ENCODE measurements around the gene CDH4.

Gene CDH4

DNA sequence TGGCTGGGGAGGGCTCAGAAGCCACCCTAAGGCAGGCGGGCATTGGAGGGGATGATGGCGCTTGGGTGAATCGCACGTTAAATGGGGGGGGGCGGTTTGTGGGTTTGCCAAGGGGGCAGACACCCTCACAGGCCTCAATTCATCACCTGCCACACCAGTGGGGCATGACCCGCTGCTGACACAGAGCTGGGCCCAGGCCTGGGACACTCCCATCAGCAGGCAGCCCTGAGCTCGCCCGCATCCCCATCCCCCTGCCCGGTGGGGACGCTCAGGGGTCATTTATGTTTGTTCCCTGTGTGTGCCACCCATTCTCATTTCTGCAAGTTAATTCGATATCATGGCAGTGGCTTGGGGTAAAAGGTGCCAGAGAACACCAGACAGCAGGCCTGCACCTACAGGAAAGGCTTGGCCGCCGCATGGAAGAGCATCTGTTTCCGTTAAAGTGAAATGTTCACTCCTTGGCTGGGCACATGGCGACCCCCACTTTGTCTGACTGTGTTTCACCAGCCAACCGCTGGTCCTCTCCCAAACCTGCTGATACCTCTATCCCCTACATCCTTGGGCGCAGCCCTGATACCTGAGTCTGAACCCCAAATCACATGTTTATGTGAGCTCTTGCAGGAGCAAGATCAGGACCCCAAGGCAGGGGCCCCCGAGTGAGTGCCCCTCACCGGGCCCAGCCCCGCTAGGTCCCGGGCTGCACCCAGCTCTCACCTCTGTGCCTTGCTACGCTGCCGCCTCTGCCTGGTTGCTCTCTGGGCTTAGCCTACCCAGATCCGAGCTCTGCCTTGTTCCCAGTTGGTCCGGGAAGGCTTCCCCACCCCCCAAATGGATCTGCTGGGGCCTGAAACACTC is 564.8 kb downstream of the CDH4 start:
- no peak for DNase-seq

DNA sequence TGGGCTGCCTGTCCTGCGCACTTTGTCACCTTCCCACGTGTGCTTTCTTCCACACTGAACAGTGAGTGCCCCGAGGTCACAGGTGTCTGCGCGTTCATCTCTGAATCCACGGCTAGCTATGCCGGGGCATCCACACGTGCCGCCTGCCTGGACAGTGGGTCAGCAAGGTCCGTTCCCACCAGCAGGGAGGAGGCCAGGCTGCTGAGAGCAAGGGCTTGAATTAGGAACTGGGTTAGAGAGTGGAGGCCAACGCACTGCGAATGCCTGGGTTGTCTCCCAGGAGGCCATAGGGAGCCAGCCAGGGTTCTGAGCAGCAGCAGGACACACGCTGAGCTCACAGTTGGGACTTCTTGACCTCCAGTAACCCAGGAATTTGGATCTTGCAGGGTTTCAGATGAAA is 565.5 kb downstream of the CDH4 start:
- DNase-seq, result no peak

DNA sequence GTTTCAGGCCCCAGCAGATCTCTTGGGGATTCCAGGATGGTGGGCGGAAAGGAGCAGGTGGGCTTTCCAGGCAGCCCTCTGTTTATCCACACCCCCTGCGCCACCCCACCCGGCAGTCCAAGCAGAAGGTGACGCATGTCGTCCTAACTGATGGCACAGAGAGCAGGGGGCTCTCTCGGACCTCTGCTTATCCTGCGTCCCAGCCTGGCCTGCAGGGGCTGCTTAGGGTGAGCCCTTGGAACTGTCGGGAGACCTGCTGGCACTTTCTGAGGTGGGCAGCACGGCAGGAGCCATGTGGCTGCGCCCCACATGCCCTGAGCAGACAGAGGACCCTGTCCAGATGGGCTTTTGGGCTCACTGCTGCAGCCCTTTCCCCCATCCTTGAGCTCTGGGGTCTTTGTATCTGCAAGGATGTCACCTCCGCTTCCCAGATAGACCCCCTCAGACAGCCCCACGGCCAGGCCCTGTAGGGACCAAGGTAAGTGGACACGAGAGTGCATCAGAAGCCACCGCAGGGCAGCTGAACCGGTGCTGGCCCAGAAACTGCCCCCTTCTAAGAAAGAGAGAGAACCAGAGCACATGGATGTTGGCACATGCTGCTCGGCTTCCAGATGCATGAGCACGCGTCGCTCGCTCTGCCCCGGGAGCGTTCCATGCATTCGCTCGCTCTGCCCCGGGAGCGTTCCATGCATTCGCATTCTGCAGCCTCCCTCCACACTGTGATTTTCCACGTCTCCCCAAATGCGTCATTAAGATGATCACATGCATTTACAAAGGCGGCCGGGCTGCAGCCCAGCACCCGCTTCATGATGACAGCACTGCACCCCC is 566.9 kb downstream of the CDH4 start:
- DNase-seq, result no peak

DNA sequence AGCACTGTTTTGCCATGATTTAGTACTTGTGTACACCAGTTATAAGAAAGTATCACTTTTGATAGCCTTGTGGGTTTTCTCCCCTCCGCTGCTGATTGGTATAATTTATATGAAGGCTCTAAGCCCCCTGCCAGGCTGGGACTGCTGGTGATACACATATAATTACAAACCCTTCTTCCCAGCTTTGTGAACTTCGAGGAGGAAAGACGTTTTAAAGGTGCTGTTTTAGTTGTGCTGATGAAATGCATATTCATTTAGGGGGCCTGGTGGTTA is 567.4 kb downstream of the CDH4 start:
- no peak for DNase-seq

DNA sequence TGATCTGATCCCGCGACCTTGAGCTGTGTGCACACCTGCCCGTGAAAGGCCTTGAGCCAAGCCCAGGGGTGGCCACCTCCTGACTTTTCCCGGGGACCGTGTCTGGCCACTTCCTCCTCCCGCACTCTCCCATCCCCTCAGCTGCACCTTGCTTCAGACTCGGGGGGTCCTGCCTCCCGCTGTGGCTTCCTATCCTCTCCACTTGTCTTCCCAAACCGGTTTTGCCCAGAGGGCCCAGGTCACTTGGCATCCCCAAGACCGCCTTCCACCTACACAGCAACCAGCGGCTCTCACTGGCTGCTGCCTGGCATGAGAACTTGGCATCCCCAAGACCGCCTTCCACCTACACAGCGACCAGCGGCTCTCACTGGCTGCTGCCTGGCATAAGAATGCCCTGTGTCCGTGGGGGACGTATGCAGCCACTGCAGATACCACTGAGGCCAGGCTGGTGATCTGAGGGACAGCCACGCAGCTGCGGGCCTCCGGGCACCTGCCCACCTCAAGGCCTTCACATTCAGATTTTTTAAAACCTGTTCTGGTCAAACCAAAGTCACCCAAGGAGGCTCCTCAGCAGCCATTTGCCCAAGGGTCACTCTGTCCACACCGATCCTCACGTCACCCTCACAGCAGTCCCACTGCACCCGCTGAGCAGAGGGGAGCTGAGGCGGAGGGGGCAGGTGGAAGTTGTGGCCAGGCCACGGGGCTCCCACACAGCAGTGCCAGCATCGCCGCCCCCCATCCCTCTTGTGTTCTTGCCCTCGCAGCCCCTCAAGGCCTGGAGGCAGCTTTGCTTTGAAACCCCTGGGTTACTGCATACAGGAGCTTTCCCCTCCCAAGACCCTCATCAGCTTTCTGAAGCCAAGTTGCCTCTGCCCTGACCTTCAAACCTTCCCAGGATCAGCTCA is 568.1 kb downstream of the CDH4 start:
- no peak for DNase-seq

DNA sequence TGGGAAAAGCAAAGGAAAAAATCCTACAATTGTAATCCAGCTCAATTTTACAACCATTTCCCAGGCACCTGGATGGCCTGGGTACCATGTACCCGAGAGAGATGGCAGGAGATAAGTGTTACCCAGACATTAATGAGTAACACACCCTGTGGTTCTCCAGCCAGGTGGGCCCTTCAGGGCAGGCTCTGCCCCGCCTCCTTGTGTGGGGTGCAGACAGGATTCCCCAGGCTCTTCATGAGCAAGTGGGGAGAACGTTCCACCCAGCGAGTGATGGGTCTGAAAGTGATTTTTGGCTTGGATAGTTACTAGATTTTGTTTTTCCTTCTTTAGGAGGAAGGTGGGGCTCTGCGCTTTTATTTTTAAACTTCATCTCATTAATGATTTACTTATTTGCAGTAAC is 569.7 kb downstream of the CDH4 start:
- no peak for DNase-seq

DNA sequence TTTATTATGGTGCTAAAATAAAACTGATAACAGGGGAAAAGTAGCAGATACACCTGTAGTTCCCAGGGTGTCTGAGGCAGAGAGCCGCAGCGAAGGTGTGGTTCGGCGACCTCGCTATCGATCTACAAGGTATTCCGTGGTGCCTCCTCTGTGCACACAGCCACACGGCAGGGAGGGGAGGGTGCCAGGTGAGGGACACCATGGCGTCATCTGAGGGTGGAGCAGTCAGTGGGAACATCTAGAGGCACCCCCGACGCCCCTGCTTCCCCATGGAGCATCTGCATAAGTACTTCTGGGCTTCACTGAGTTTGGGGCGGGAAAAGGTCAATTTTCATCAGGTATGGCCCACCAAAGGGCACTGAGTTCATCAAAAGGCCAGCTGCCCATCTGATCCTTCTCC is 570.3 kb downstream of the CDH4 start:
- no peak for DNase-seq

DNA sequence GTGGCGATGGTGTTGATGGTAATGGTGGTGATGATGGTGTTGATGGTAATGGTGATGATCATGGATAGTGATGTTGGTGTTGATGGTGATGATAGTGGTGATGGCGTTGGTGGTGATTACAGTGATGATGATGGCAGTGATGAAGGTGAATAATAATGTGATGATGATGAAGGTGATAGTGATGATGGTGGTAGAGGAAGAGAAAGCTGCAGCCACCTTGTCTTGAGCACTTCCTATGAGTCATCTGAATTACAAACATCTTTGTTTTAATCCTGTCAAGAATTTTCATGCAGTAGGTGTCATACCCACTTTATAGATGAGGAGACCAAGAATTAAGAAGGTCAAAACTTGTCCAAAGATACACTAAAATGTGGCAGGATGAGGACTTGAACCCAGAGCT is 571.2 kb downstream of the CDH4 start:
- no peak for DNase-seq

DNA sequence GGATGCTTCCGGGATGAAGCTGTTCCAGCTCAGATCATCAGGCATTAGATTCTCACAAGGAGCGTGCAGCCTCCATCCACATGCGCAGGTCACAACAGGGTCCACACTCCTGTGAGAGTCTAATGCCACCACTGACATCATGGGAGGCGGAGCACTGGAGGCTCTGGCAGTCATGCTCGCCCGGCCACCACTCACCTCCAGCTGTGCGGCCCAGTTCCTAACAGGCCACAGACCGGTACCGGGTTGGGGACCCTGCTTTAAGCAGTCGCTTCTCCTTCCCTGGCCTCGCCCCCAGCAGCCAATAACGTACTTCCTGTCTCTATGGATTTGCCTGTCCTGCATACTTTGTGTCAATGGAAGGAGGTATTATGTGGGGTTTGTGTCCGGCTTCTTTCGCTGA is 576.8 kb downstream of the CDH4 start:
- DNase-seq, result no peak

DNA sequence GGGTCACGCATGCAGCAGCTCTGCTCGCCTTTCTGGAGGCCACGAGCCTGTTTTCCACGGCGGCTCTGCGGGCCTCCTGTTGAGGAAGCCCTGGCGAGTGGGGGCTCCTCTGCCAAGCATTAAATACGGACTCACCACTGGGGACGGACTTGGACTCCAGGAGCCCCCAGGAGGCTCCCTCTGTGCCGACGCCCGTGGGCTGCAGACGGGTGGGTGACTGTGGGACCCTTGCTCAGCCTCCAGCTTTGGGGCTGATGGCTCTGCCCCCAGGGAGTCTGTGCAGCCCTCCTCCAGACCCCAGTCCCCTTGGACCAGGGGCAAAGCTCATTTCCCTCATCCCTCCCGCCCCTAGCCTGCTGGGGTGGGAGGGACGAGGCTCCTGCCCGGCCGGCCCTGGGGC is 577.5 kb downstream of the CDH4 start:
- no peak for DNase-seq

DNA sequence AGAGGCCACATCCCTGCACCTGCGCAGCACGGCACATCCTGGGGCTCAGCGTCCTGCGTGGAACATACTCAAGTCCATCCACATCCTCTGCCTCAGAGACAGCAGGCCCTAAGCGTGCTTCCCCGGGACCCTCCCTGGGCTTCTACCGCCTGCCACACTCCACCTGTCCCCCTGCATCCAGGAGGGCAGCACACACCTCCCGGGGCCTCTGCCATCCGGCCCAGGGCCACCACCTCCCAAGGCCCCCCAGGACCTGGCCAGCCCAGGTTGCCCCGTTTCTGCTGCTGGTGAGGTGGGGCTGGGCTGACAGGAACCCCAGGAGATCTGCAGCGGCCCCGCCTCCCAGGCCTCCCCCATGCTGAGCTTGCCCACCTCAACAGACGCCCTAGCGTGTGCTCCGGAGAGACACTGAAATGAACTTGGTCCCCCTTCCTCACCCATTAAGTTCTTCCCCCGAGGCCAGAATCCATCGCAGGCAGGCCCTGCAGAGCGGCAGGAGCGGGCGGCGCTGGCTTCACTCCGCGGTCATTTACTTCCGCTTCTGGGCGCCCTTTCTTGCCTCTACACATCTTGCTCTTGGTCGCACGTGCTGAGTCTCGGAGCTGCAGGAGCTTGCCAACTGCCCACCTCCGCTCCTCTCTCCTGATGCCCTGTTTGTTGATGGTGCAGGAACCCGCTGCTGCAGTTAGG is 578.3 kb downstream of the CDH4 start:
- DNase-seq, result no peak

DNA sequence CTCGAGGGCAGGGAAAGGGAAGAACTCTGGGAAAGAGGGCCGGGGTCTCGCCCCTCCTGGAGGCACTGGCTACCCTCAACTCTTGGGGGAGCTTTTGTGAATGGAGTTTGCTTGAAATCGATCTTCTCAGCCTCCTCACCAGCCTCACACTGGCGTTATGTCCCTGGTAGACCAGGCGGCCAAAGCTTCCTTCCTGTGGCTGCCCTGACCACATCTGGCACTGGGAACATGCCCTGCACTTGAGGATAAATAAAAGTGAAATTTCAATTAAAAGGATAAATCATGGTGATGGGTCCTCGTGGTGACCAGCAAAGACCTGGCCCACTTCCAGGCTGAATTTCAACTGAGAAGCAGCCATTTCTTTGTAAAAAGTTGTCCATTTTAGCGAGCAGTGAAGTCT is 578.9 kb downstream of the CDH4 start:
- DNase-seq, result no peak

DNA sequence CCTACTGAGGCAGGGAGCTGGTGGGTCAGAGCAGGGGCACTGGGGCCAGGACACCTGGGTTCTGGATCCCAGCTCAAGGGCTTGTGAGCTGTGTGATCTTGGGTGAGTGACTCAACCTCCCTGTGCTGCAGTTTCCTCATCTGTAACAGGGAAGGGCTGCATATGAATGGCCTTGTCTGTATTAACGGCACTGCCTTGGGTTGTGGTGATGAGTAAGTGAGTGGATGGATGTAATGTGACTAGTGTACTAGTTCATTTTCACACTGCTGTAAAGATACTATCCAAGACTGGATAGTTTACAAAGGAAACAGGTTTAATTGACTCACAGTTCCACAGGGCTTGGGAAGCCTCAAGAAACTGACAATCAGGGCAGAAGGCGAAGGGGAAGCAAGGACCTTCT is 580.1 kb downstream of the CDH4 start:
- DNase-seq, result no peak

DNA sequence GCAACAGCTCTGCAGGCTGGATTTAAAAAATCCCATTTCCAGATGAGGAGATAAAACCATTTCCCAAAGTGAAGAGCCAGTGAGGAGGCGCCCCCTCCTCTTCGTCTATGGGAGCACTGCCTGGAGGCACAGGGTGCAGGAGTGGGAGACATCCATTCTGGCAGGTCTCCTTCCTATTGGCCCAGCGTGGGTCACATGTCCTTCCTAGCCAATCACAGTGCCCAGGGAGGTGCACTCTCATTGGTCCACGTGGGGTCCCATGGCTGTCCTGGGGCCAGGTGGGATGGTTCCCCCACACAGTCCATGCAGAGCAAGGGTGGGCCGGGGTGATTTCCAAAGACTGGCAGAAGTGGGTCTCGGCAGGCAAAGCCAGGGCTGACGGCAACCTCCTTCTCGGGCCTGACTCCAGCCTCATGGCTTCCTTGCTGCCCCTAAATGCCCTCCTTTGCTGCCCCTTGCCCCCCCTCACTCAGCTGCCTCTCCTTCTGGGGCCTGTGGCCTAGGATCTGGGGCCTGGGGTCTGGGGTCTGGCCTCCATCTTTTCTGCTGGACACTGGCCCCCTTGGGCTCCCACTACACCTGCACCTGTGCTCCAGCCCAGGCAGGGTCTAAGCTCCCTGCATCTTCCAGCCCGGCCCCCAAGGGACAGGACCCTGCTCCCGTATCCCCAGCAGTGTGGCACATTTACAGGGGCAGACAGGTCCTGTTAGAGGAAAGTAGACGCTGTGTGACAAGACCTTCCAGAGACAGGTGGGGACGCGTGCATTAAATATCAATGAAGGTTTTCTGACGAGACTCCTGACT is 581.9 kb downstream of the CDH4 start:
- no peak for DNase-seq

DNA sequence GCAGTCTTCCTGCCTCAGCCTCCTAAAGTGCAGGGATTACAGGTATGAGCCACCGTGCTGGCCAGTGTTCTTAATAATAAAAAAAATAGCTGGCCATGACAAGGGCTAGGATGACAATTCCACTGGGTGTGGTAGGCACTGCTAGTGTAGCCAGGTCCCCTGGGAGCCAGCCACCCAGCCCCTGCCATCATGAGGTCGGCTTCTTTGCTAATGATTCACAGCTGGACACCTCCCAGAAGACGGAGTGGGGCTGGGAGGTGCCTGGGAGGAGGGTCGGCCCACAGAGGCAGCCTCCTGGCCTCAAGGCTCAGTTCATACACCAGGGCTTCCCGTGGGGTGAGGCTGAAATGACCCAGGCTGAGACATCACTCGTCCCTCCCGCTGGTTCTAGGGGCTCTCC is 583.2 kb downstream of the CDH4 start:
- no peak for DNase-seq

DNA sequence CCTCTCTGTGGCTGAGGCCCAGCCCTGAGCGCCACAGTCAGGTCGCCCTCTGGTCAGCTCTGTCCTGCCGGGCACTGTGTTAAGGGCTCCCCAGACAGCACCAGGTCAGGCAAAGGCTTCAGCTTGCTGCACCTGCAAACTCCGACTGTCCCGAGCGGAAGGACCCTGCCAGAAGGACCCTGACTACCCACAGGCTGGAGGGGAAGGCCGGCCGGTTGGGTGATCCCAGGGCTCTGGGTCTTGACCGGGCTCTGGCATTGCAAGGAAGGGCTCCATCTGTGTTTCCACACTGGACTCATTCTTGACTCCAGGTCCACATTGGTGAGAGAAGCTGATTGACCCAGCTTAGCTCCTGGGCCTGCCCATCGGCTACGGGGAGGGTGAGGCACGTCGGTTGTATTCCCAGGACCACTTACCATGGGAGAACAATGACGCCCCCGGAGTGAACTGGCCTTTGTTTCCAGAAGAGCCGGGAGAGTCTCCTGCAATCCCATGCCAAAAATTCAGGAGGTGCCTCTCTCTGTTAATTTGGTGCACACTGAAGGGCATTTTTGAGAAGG is 583.8 kb downstream of the CDH4 start:
- DNase-seq, result no peak

DNA sequence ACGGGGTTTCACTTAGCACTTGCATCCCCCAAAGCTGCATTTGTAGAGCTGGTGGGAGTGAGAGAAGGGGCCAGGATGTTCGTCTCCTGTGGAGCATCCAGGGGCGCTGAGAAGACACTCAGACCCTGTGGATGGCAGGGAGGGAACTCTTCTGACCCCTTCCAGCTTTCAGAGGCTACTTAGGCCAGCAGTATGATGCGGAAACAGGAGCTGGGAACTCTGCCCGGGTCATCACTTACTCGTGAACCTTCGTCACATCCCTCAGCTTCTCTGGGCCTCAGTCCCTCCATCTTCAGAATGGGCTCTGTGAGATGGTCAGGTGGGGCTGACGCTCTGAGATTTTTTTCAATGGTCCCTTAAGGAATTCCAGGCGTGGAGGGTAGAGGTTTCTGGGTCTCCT is 585.1 kb downstream of the CDH4 start:
- no peak for DNase-seq

DNA sequence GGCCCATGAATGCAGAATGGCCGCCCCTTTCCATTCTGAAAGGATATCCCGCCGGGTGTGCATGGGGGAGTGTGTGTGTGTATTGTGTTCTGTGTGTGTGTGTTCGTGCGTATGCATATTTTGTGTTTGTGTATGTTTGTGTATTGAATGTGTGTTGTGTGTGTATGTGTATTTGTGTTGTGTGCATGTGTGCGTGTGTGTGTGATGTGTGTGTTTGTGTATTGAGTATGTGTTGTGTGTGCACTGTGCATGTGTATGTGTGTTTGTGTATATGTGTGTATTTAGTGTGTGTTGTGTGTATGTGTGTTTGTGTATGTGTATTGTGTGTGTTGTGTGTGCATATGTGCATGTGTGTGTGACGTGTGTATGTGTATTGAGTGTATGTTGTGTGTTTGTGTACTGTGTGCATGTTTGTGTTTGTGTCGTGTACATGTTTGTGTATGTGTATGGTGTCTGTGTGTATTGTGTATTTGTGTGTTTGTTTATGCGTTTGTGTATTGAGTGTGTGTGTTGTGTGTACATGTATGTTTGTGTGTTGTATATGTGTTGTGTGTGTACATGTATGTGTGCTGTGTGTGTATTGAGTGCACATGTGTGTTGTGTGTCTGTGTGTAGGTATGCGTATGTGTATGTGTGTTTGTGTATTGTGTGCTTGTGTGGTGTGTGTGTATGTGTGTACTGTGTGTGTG is 587.3 kb downstream of the CDH4 start:
- DNase-seq, result no peak

DNA sequence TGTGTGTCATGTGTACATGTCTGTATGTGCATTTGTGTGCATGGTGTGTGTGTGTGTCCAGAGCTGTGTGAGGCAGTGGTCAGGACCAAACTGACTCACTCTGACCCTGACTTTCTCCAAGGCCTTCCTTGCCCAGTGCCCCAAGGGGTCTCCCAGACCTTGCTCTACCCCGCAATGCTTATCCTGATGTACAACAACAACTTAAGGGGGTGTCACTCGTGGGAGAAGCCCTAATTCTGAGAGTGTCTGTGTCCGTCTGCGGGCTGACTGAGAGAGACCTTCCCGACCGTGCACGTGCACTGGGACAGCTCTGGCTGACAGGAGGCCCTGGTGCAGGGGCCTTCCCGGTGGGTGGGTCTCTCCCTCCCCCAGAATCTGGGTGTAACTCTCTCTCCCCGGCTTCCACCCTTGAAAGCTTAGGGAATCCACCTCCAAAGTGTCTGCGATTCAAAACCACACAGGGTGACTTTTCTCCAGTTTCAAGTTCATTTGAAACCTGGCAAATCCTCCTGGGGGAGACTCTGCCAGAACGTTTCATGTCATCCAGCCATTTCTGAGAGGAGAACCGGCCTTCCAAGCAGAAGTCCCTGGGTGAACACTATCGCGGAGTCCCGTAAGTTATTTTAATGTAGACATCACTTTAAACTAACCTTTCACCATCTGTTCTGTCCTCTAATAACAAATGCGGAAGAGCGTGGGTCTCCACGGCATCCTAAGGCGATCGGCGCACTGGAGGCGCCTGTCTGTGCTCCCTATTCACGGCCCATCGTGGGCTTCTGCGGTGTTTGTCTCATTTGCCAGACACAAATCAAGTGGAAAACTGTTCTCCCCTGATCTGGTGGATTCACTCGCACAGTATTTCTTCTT is 588.1 kb downstream of the CDH4 start:
- DNase-seq, result no peak

Measured in T-helper 9 cell (primary cell).